GM06990 (cell line): Measurements from ENCODE around the gene BSND.

ENCODE experiments used
- DNase-seq: peaks from one replicate; pipeline ENCODE4 v3.0.0-alpha.2; 2011; ENCODE audit not compliant: insufficient read length; ENCODE audit errors: extremely low read depth
- H3K27me3 ChIP-seq: replicated peaks from 2 replicates; pipeline ENCODE4 v1.6.0; 2011; ENCODE audit warnings: low read length; ENCODE audit not compliant: control insufficient read depth, insufficient read depth
- H3K36me3 ChIP-seq: 2 replicates; pipeline ENCODE4 v1.5.1; 2011; ENCODE audit warnings: low read length; ENCODE audit not compliant: control insufficient read depth, insufficient read depth
- H3K4me3 ChIP-seq: replicated peaks from 2 replicates; pipeline ENCODE4 v1.5.1; 2011; ENCODE audit warnings: low read depth, mild to moderate bottlenecking, control low read depth, low read length
- TF ChIP-seq, protein P1 (sequence below): IDR thresholded peaks from 2 replicates; pipeline ENCODE4 v1.5.1; 2011; ENCODE audit warnings: low read length, control low read depth, mild to moderate bottlenecking, inconsistent platforms; ENCODE audit not compliant: insufficient read depth, poor library complexity, severe bottlenecking

The BSND gene

DNA sequence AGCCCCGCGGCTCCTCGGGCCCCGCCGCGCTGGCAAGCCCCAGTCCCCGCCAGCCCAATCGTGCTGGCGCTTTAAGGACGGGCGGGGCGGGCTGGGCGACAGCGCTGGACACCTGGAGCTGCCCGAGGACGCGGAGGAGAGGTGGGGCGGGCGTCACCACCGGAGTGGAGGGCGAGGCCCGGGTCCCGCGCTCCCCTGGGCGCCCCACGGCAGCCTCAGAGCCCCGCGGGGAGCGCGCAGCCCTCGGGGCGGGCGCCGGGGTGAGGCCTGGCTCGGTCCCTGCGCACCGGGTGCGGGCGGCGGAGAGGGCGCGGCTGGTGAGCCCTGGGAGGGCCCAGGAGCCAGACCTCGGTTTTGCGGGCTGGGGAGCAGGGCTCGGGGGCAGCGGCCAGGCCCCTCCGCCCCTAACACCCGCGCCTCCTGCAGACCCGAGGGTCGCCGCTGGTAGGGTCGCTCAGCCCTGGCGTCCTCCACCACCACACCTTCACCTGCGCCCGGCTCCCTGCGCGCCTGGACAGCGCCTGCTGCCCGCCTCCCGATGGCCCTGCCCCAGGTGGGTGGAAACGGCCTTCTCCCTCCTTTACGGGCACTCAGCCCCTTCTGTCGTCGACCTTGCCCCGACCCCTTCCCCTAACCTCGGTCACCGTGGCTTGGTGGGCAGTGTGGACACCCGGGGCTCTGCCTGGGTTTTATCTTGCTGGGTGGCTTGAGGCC, 18.0 kb upstream of the BSND start, which contains the start of gene TMEM61:
TSS of gene TMEM61 (plus strand) at position 101 of the 714 bp plus-strand sequence. CDS start at position 539, 438 bp downstream.
- Histone ChIP-seq H3K36me3 (no peaks in the 10 kb centered on the region), H3K4me3 (no peak within 1 kb of the TSS), H3K27me3 (no peaks in the 10 kb centered on the region; the same call in 1 of the 2 replicates)
- DNase-seq = no peak
- TF ChIP-seq, protein P1, sequence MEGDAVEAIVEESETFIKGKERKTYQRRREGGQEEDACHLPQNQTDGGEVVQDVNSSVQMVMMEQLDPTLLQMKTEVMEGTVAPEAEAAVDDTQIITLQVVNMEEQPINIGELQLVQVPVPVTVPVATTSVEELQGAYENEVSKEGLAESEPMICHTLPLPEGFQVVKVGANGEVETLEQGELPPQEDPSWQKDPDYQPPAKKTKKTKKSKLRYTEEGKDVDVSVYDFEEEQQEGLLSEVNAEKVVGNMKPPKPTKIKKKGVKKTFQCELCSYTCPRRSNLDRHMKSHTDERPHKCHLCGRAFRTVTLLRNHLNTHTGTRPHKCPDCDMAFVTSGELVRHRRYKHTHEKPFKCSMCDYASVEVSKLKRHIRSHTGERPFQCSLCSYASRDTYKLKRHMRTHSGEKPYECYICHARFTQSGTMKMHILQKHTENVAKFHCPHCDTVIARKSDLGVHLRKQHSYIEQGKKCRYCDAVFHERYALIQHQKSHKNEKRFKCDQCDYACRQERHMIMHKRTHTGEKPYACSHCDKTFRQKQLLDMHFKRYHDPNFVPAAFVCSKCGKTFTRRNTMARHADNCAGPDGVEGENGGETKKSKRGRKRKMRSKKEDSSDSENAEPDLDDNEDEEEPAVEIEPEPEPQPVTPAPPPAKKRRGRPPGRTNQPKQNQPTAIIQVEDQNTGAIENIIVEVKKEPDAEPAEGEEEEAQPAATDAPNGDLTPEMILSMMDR = no peak

DNA sequence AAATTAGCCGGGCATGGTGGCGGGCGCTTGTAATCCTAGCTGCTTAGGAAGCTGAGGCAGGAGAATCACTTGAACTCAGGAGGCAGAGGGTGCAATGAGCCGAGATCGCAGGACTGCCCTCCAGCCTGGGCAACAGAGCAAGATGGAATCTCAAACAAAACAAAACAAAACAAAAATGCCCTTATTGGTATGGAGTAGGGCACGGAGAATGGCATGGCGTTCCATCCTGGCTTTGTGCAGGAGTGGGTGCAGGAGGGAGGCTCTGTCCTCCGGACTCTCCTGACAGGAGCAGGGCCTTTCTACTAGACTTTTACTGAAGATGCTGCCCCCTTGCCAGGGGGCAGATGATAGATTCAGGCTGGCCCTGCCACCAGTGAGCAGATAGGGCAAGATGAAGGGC, 17.3 kb upstream of the BSND start:
- H3K36me3 ChIP-seq = no peaks in the 10 kb centered on the region
- H3K4me3 ChIP-seq = no peak overlapping the region
- H3K27me3 ChIP-seq = no peaks in the 10 kb centered on the region; the same call in 1 of the 2 replicates
- TF ChIP-seq, protein P1 = no peak
- DNase-seq = no peak

DNA sequence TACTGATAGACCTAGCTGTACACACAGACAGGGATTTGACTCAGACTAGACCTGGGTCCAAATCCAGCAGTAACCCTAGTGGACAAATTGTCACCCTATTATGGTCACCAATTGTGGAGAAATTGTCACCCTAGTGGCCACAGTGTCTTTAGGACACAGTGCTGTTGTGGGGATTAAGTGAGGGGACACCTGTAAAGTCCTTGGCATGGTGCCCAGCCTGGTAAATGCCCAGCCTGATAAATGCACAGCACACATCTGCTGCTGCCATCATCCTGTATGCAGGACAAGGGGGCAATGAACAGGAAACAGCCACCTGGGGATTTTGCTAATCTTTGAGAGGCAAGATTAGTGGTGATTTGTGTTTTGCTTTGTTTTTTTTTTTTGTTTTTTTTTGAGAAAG, 16.0 kb upstream of the BSND start:
- TF ChIP-seq, protein P1 = no peak
- H3K36me3 ChIP-seq = no peaks in the 10 kb centered on the region
- H3K4me3 ChIP-seq = no peak overlapping the region
- no peak for DNase-seq
- no peaks in the 10 kb centered on the region; the same call in 1 of the 2 replicates for H3K27me3 ChIP-seq

DNA sequence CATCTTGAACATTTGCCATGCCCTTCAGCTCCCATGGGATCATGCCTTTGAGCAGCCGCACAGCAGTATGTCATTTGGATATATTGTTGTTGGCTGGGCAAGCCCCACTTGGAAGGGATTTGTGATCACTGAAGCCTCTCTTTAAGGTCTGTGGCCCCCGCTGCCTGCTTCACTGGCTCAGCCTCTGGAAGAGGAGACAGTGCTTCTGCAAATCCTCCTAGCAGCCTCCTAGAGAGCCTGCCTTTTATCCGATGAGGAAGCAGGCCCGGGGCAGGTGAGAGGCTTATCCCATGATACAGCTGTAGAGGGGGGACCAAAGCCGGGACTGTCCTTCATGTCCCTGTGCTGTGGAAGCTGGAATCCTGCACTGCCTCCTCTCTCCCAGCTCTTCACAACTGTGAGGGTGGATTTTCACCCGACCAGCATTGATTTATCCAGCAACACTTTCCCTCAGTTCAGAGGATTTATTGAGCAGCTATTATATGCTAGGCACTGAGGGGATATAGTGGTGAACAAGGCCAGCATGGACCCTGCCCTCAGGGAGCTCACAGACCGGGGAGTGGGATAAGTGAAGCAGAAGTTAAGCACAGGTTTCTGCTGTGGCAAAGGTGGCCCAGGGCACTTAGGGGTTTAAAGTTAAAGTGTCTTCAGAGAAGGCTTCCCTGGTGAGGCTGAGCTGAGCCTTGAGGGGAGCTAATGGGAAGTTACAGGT, 14.4 kb upstream of the BSND start:
- TF ChIP-seq, protein P1 = no peak
- Histone ChIP-seq H3K4me3 (no peak overlapping the region), H3K27me3 (no peaks in the 10 kb centered on the region; the same call in 1 of the 2 replicates), H3K36me3 (no peaks in the 10 kb centered on the region)
- no peak for DNase-seq

GRCh38 chr1:54985556-54985955, 13.2 kb upstream of the BSND start:
- H3K36me3 ChIP-seq = no peaks in the 10 kb centered on the region
- no peak for DNase-seq
- no peak overlapping the region for H3K4me3 ChIP-seq
- no peaks in the 10 kb centered on the region; the same call in 1 of the 2 replicates for H3K27me3 ChIP-seq
- TF ChIP-seq, protein P1 = no peak
